H4 (cell line): ENCODE measurements around the gene BBLN. TPM values are rescaled to one million over a fixed set of nuclear protein-coding genes. Genes with fewer than 3 reads are reported as not detected.

Experiments
- DNase-seq: peaks from one replicate; pipeline ENCODE4 v3.0.0-alpha.2; 2015; ENCODE audit warnings: low spot score
- total RNA-seq: library from RNA; depleted of rRNA; stranded (reverse); fragments of >200 nt; shearing (Covaris generic); gene quantifications from 2 replicates; pipeline ENCODE4 v1.2.3, GENCODE V29; 2014; rRNA removed

BBLN gene
- total RNA-seq, 1 experiment from 2014 or later = 137 TPM

GRCh38 chr9:128211981-128212281 is 51.9 kb downstream of the BBLN start:
- no peak for DNase-seq

Other genes starting within 250 kb of the BBLN start
- gene ST6GALNAC4, start 243.2 kb upstream of the BBLN start, total RNA-seq = 5.2 and 12.8 TPM in 2 replicates
- gene PIP5KL1, start 229.5 kb upstream of the BBLN start, total RNA-seq = 0.95 and 2.6 TPM in 2 replicates
- gene DPM2, start 222.4 kb upstream of the BBLN start, total RNA-seq = 31.1 and 35.4 TPM in 2 replicates
- gene EEIG1, start 179.3 kb upstream of the BBLN start, total RNA-seq = 7.6 and 10.6 TPM in 2 replicates
- 6.5 and 12.3 TPM in 2 replicates for gene NAIF1, start 92.9 kb upstream of the BBLN start, total RNA-seq
- 4.7 and 5.8 TPM in 2 replicates for gene SLC25A25, start 92.0 kb upstream of the BBLN start, total RNA-seq
- 25.7 and 37.0 TPM in 2 replicates for gene PTGES2, start 32.5 kb upstream of the BBLN start, total RNA-seq
- 0.19 TPM in 1 of 2 replicates, not detected in the other for gene LCN2, start 10.8 kb upstream of the BBLN start, total RNA-seq
- 15.5 and 32.0 TPM in 2 replicates for gene CIZ1, start 31.3 kb downstream of the BBLN start, total RNA-seq
- gene DNM1, start 43.1 kb downstream of the BBLN start, total RNA-seq = 19.7 and 20.0 TPM in 2 replicates
- 40.3 and 56.0 TPM in 2 replicates for gene GOLGA2, start 115.7 kb downstream of the BBLN start, total RNA-seq
- 59.5 and 66.7 TPM in 2 replicates for gene SWI5, start 116.0 kb downstream of the BBLN start, total RNA-seq
- 13.8 and 15.6 TPM in 2 replicates for gene TRUB2, start 162.2 kb downstream of the BBLN start, total RNA-seq
- 39.6 and 46.3 TPM in 2 replicates for gene COQ4, start 162.6 kb downstream of the BBLN start, total RNA-seq
- gene SLC27A4, start 180.3 kb downstream of the BBLN start, total RNA-seq = 15.1 and 21.9 TPM in 2 replicates
- gene URM1, start 211.1 kb downstream of the BBLN start, total RNA-seq = 52.3 and 71.9 TPM in 2 replicates